Fibroblast of upper back skin (primary cell): Measurements from ENCODE around the gene NOXA1.
"Not testable (repeated sequence)": the region's sequence is repeated elsewhere in the genome, so short reads cannot be mapped to it uniquely, and the experiment has no call there.

Experiments
- DNase-seq: peaks from one replicate; pipeline ENCODE4 v3.0.0-alpha.2; 2013

Gene NOXA1

DNA sequence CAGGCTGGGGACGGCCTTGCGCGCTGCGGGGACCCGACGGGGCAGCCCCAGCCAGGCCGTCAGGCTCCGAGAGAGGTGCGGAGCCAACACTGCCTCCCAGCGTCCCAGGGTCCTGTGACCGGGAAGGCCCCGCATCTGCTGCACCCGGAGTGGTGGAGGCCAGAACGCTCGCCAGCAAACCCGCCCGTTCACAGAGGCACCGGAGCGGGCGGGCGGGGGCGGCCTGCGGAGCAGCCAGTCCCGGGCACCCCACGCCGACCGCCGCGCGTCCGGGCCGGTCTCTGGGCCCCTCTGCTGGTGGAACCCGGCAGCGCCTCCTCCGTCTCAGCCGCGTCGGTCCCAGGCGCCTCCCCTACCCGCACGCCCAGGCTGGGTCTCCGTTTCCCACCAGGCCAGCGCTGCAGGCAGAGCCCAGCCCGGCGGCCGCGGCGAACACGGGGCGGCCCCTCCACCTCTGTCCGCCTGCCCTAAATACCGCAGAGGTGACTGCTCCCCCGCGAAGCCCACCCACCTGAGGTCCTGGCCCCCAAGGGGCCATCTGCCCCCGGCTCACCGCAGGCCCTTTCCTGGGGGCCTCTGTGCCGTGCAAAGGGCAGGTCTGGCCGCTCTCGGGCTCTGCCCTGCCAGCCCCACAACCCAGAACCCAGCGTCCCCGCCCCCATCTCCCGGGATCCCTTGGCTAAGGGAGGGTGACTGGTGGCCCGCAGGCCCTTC lies 16.2 kb upstream of the NOXA1 start:
- peak; percentile 44 for DNase-seq

DNA sequence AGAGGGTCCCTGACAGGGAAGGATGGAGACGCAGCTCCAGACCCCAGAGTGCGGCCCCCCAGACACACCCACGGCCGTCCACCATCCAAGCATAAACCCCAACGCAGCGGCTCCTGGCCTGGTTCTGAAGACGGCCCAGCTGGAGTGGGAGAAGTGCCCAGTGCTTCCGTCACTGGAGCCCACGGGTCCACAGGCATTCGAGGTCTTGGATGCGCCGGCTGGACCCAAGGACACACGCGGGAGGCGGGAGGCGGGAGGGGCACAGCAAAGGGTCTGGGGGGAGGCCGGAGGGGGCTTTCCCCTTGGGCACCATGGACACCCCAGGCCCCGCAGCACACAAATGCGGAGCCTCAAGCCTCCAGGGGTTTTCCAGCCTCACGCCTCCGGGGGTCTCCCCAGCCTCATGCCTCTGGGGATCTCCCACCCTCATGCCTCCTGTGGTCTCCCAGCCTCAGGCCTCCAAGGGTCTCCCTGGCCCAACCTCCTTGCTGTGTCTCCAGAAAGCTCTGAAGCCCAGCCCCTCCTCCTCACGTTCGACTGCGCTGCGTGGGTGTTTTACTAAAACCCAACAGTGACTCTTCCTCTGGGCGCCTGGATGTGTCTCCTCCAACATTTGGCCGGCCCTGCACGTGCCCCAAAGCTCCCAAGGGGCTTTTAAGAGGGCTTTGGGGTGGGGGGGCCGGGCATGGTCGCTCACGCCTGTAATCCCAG lies 15.4 kb upstream of the NOXA1 start:
- DNase-seq = no peak

DNA sequence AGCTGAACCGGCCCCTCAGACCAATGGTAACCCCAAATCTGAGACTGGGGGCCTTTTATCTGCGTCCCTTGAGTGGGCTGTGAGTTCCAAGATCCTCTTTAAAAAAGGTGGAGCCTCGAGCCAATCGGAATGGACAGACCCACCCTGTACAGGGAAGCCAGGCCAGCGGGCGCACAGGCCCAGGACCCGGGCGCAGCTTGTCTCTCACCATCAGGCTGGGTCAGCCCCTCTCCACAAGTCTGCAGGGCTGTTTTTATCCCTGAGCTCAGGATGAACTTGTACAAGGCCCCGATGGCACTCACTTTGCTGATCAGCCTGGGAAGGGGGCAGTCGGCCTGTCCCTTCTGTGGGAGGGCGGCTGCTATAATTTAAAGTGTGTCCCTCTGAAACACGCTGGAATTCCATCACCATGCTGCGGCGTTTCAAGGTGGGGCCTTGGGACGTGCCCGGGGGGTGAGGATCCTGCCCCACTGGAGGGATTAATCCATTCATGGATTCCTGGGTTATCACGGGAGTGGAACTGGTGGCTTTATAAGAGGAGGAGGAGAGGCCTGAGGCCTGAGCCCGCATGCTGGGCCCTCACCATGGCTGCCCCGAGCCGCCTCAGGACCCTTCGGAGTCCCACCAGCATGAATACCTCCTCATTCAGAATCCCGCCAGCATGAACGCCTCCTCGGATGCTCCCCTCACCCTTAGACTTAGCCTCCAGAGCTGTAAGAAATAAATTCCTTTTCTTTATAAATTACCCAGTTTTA lies 14.4 kb upstream of the NOXA1 start:
- DNase-seq = no peak

DNA sequence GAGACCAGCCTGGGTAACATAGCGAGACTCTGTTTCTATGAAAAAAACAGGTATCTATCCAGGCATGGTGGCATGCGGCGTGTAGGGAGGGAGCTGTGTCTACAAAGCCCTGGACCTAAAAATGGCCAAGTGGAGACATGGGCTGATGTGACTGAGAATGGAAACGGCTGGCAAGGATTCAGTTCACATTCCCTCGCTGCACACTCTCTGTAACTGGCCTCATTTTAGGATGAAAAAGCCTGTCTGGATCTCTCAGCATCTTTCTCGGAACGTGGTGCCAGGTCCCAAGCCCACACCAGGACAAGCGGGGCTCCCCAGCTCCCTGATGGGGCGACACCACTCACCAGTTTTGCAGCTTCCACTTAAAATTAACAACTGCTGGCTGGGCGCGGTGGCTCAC lies 13.7 kb upstream of the NOXA1 start:
- DNase-seq = no peak

DNA sequence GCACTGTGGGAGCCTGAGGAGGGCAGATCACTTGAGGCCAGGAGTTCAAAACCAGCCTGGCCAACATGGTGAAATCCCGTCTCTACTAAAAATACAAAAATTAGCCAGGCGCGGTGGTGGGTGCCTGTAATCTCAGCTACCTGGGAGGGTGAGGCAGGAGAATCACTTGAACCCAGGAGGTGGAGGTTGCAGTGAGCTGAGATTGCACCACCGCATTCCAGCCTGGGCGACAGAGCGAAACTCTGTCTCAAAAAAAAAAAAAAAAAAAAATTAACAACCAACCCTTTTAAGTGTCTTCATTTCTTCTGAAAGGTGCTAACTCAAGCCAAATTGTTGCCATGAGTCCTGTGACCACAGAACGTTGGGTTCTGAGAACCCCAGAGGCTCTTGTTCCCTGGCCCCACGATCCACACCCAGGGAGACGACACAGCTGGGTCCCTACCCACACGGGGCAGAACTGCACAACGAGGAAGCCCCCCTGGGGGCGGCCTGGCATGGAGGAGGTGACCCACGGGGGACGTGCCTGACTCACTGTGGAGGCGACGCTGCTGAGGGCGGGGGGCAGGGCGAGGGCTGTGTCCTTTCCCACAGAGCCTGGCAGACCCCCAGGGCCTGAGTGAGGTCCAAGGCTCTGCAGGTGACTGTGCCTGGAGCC lies 12.8 kb upstream of the NOXA1 start:
- not testable (repeated sequence) for DNase-seq

DNA sequence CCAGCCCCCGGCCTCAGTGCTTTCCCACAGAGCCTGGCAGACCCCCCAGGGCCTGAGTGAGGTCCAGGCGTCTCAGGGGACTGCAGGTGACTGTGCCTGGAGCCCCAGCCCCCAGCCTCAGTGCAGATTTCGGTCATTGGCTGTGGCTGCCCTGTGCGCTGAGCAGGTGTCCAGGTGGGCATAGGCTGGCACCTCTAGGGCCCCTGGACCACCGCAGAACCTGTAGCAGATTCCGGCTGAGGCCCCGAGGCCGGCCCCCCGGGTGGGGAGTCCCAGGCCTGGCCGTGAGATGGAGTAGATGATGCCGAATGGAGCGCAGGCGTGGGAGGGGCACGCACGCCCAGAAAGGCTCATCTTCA lies 12.3 kb upstream of the NOXA1 start:
- DNase-seq = no peak

DNA sequence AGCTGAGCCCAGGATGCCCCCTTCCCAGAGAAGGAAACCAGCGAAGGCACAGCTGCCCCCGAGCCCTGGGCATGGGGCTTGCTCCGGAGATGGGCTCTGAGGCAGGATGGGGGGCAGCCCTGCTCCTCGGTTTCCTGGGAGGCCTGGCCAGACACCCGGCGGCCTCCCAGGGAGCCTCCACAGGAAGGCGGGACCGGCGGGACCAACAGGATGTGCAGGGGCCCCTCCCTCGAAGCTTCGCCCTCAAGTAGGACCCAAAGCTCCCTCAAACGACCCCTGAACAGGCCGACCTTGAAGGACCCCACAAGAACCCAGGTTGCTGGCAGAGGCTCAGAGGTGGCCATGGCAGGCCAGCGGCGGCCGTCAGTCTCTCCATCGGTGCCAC lies 11.9 kb upstream of the NOXA1 start:
- DNase-seq = no peak

DNA sequence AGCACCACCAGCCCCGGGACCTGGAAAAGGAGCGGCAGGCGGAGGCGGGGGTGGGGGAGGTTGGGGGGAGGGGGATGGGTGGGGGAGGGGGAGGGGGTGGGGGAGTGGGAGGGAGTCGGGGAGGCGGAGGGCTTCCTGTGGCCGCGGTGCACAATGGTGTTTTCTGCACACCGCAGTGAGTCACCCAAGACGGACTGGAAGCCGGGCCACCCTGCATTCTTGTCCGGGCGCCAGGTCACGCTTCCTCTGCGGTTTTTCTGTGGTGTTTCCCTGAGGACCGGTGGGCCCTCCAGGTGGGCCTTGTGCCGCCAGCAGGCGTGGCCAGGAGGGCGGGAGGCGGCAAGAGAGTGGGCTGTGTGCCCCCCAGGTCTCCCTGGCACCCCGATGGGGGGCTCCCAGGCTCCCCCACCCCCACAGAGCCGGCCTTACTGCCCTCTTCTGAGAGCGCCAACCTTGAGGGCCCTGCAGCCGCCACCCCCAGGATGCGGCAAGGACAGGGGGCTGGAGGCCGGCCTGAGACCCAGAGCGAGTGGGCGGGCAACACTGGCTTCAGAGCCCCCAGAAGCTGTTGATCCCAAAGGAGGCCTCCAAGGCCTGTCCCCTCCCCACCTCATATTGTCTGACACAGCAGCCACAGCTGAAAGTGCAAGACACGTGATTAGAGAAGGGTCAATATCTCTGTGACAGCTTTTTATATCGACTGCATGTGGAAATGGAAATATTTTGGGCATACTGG lies 11.4 kb upstream of the NOXA1 start:
- peak; percentile 91 for DNase-seq

DNA sequence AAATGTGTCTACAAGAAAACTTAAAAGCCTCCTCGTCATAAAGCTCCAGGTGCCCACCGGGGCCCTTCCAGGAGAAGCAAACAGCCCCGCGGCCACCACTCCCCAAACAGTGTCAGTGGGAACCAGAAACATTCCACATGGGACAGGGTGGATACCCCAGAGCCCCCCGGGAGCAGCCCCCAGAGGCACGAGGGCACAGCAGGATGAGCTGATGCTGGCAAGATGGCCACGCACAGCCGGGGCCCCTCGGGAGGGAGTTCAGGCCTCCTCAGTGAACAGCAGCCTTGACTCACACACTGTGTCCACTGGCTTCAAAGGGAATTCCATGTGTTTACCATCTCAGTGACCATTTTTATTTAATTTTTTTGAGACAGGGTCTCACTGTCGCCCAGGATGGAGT lies 10.8 kb upstream of the NOXA1 start:
- peak; percentile 19 for DNase-seq

DNA sequence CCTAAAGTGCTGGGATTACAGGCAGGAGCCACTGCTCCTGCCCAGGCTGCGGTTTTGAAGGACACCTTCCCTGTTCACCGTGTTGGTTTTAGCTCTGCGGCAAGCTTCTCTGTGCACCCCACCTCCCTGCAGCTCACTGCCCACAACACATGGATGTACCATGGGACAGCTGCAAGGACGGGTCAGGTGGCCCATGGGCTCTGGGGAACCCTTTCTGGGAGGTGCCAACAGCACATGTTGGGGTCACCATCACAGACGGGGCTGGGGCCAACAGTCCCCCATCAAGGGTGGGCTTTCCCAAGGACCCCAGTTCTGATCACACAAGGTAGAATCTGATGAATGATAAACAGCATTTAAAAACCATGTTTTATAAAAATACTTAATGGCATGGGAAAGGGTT lies 7.7 kb upstream of the NOXA1 start:
- DNase-seq = no peak

DNA sequence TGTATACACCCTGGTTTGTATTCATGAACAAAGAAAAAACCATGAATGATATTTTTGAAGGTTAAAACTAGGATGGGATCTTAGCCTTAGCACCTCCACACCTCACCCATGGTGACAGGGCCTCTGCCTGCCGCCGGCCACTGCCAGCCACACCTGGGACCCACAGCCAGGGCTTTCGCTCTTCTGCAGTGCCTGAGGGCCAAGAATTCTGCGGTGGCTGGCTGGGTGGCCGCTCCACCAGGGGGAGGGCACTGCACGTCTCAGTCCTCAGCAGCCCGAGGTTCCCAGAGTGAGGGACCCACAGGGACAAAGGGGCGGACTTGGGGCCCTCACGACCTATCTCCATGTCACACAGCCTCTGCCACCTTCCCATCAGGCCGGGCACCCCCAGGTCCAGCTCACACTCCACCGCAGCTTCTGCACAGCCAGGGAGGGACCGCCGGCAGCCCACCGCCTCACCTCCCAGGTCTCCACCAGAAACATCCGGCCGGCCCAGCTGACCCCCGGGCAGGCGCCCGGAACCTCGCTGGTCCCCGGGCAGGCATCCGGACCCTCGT lies 7.1 kb upstream of the NOXA1 start:
- DNase-seq = no peak

DNA sequence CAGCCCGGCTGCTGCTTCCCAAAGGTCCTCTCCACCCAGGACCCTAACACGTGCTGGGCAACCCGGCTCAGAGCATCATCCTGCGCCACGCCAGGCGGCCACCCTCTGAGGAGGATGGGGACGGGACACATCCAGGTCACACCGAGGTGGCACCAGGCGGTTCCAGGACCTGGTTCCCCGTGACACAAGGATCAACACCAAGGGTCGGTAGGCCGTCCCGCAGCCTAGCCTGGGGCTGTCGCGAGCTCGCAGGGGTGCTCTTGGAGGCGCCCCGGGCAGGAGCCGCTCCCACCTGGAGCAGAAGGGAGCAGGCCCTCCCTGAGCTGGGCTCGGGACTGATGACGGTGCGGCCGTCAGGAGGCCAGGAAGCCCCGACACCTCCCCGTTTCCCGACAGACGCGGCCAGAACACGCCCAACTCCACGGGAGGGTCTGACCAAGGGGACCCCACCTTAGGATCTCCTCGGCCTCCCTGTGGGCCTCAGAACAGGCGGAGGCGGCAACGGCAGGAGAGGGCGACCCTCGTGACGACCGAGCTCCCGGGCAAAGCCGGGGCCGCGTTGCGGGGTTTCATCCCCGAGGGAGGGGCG lies 6.5 kb upstream of the NOXA1 start:
- DNase-seq = no peak

DNA sequence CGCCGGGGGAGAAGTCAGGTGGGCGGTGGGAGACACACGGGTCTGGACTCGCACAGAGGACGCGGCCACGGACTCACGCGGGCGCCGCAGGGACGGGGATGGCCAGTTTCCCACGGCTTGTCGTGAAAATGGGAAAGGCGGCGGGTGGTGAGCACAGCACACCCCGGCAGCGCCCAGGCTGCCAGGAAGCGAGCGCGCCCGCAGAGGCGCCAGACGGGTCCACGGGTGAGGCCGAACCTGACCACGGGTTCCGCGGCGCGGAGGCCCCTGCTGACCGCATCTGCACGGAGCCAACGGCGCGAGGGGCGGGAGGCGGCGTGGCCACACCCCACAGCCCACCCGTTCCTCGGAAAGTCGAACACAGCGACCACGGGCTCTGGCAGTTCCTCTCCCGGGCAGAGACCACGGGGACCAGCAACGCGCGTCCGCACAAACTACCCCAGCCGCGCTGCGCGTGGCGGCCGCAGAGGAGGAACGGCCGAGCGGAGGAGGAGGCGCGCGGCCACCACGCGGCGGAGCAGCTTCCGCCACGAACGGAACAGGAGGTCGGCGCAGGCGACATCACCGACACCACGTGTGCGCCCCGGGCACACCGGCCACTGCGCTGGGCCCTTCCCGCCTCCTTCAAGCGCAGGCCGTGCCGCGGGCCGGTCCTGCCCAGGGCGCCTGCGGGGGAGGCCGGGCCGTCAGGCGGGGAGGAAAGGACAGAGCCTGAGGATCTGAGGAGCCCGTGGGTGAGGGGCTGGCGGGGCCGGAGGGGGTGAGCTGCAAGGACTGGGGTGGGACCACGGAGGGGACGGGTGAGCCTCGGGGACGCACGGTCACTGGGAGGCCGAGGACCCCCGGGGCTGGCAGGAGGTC lies 5.8 kb upstream of the NOXA1 start:
- no peak for DNase-seq

DNA sequence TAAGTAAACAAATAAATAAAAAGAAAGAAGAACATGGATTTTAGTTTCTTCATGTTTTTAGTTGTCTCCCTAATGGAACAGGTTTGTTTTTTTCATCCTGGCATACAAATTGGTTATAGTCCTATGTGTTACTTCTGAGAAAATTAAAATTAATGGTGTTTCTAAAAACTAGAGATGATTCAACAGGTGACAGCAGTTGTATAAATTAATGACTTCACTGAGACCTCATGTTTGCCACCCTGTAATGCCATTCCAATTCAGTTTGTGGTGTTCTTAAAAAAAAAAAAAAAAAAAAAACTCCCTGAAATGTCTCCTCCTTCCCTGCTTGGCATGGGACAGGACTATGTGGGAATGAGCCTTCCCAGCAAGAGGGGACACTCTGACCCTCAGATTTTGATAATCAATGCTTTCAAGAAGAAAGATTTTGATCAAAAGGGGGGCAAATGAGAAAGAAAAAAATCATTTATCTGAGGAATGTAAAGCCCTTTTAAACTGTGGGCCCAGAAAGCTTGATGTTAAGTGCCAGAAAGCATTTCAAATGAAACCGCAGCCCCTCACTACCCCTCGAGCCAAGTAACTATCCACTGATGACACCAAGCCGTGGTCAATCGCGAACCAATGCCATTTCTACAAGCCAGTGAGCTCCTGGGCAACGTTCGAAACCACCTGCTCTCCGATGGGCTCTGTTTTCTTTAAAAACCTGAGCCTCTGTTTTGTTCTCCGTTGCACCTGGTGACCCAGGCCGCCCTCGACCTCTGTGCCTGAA lies 1.2 kb upstream of the NOXA1 start:
- no peak for DNase-seq

DNA sequence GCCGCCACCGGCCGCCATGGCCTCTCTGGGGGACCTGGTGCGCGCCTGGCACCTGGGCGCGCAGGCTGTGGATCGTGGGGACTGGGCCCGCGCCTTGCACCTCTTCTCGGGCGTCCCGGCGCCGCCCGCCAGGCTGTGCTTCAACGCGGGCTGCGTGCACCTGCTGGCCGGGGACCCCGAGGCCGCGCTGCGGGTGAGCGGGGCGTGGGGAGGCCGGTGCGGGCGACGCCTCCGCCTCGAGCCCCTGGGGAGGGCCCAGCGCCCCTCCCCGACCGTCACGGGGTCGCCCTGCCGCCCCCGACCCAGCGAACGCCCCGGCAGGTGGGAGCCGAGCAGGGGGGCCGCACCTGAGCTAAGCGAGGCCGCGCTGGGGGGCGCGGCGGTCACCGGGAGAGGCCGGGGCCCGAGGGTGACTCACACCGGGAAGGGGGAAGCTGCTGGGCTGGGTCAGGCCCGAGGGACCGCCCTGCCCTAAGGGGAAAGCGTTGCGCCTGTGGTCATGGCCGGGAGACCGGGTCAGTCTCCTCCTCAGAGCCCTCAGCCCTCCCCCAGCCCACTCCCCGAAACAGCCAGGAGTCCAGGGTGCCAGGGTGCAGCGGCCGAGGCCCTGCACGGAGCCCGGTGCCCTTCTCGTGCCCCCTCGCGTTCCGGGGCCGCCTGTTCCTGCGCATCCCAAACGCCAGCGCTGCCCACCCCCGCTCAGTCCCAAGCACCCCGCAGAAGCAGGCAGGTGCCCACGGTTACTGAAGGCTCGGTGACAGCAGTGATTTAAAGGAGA lies 510 bp downstream of the NOXA1 start:
- no peak for DNase-seq

DNA sequence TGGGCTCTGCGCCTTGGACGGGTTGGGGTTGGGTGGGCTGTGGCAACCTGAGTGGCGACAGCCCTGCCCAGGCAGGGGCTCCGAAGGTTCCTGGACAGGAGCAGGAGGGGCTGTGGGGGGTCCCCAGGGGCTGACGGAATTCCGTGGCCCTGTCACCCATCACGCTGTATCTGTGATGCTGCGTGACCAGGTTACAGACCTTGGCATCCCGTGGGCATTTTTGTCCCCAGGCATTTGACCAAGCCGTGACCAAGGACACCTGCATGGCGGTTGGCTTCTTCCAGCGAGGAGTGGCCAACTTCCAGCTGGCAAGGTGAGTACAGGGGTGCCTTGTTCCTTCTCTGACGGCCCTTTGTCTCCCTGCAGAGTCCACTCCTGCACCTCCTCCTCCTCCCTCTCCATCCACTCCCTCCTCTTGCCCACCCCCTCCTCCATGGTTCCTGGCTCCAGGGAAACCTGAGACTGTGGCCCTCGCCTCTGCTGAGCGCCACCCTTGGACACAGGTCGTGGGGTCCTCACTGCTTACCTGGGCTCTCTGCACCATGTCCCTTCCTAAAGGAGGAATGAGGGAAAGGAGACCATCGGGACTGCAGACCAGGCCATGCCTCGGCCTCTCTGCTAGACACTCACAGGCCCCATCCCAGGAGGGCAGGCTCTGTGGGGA lies 3.0 kb downstream of the NOXA1 start:
- DNase-seq = no peak

DNA sequence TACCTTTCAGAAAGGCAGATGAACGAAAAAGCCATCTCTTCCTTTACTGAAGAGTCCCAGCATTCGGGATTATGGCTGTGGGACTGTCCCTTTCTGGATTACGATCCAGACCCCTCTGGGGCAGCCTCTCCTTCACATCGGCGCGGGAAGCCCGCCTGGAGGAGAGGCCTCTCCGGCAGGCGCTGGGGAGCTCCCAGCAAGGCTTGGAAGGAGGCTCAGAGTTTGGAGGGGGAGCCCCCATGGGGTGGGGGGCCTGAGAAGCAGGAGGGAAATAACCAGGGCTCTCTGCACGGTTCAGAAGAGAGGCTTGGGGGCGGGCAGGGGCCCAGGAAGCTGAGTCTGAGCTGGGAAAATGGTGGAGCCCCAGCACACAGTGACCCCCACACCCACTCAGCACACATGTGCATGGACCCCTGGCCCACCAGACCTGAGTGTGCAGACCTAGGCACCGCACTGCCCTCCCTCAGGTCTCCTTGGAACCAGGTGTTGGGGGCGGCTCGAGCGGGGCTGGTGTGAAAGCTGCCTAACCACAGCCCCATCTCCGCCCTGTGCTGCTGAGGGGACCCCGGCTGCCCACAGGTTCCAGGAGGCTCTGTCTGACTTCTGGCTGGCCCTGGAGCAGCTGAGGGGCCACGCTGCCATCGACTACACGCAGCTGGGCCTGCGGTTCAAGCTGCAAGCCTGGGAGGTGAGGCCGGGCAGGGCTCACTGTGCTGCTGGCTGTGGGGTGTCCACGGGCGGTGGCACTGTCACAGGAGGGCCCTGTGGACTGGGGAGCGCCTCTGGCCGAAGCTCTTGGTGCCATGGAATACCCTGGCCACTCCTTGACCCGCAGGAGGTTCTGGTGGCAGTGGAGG lies 4.5 kb downstream of the NOXA1 start:
- no peak for DNase-seq

DNA sequence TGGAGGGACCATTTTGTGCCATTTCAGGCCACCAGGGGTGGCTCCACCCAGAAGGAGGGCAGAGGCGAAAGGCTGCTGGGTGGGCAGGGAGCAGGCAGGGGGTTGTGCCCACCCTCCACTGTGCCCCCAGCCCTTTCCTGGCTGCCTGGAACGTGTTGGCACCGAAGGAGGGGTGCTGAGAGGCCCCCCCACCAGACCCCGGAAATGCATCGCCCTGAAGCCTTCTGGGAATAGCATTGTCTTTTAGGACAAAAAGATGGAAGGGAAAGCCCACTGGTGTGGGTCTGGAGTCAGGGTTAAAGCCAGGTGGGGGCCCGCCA lies 5.1 kb downstream of the NOXA1 start:
- DNase-seq = no peak
